GM12878 (cell line): Measurements from ENCODE around the gene MAP4K5. TPM values are rescaled to one million over a fixed set of nuclear protein-coding genes. Genes with fewer than 3 reads are reported as not detected.

ENCODE experiments used
- ATAC-seq: fragments of 200-7000 bp; cut with Tn5 transposase; 3 replicates; pipeline ENCODE4 v1.9.1; 2020; ENCODE audit warnings: mild to moderate bottlenecking, moderate library complexity
- BruUV-seq: library from RNA; stranded (reverse); fragments of 400-500 nt; replicated peaks from 2 replicates; lab custom pipeline; 2021; lab: Mats Ljungman, UMichigan
- CTCF ChIA-PET: fragments of 300-600 bp; sonication (Branson Sonifier 250); formaldehyde crosslinking; extraction: SDS; loops from one replicate; lab custom pipeline; 2021; ENCODE audit warnings: inconsistent platforms; lab: Yijun Ruan, JAX
- POLR2A ChIA-PET: fragments of 350-600 bp; formaldehyde crosslinking; extraction: SDS; loops from one replicate; lab custom pipeline; 2021; ENCODE audit warnings: inconsistent platforms; lab: Charles Lee
- RAD21 ChIA-PET: fragments of 300-600 bp; sonication (Branson Sonifier 250); formaldehyde crosslinking; loops from one replicate; lab custom pipeline; 2023; ENCODE audit warnings: antibody characterized with exemption; ENCODE audit not compliant: unreplicated experiment; lab: Charles Lee
- SMC1A ChIA-PET: fragments of 300-600 bp; sonication (Branson Sonifier 250); formaldehyde crosslinking; loops from one replicate; lab custom pipeline; 2023; ENCODE audit not compliant: unreplicated experiment, uncharacterized antibody; lab: Charles Lee
- DNase-seq: peaks from one replicate; pipeline ENCODE4 v3.0.0-alpha.2; 2011; ENCODE audit warnings: low read depth, low spot score
- FAIRE-seq: peaks from 3 replicates; lab custom pipeline; 2011; peaks lifted over from hg19 to GRCh38; lab: Jason Lieb, UNC
- H2AFZ ChIP-seq: 2 replicates; pipeline ENCODE4 v1.6.0; 2011; ENCODE audit warnings: low read depth, low read length, control low read depth; ENCODE audit not compliant: control insufficient read depth
- H3K27ac ChIP-seq: 2 replicates; pipeline ENCODE4 v1.5.1; 2011; ENCODE audit warnings: control low read depth; ENCODE audit not compliant: control insufficient read depth, insufficient read depth
- H3K27me3 ChIP-seq, 2 experiments: replicated peaks in 1 of 2; 2 replicates each; pipeline versions ENCODE4 v1.6.0 to v1.6.1; 2011; ENCODE audit warnings: low read length in 1 of 2; ENCODE audit not compliant: control insufficient read depth in 2 of 2, insufficient read depth in 2 of 2
- H3K36me3 ChIP-seq, 2 experiments: 2 replicates each; pipeline ENCODE4 v1.5.1; 2011; ENCODE audit warnings: low read length in 1 of 2; ENCODE audit not compliant: control insufficient read depth in 2 of 2, insufficient read depth in 2 of 2
- H3K4me1 ChIP-seq: 2 replicates; pipeline ENCODE4 v1.6.1; 2011; ENCODE audit warnings: mild to moderate bottlenecking, low read length, moderate library complexity, mixed read lengths; ENCODE audit not compliant: control insufficient read depth, insufficient read depth
- H3K4me2 ChIP-seq: 2 replicates; pipeline ENCODE4 v1.6.0; 2011; ENCODE audit warnings: control low read depth; ENCODE audit not compliant: control insufficient read depth, insufficient read depth
- H3K4me3 ChIP-seq: fragments of 200-600 bp; sonication (generic); 2 replicates; pipeline ENCODE4 v1.5.1; 2016
- H3K79me2 ChIP-seq: 2 replicates; pipeline ENCODE4 v1.6.0; 2011; ENCODE audit warnings: low read length; ENCODE audit not compliant: control insufficient read depth, insufficient read depth
- H3K9ac ChIP-seq: 2 replicates; pipeline ENCODE4 v1.8.0; 2011; ENCODE audit warnings: low read length, control low read depth, mixed read lengths; ENCODE audit not compliant: control insufficient read depth, insufficient read depth
- H3K9me3 ChIP-seq: replicated peaks from 3 replicates; pipeline ENCODE4 v1.5.1; 2011; ENCODE audit warnings: mild to moderate bottlenecking, low read length; ENCODE audit not compliant: control insufficient read depth, insufficient read depth
- H4K20me1 ChIP-seq: 2 replicates; pipeline ENCODE4 v1.6.0; 2011; ENCODE audit not compliant: control insufficient read depth, insufficient read depth
- MYB ChIP-seq: fragments of 150-350 bp; IDR thresholded peaks from 2 replicates; pipeline ENCODE4 v1.6.1; 2014; ENCODE audit warnings: mild to moderate bottlenecking, low read depth, low read length, borderline replicate concordance
- PAX8 ChIP-seq: fragments of 450-650 bp; IDR thresholded peaks from 2 replicates; pipeline ENCODE4 v1.6.1; 2017; ENCODE audit warnings: mild to moderate bottlenecking, moderate library complexity
- PML ChIP-seq: IDR thresholded peaks from 2 replicates; pipeline ENCODE4 v1.6.1; 2012; ENCODE audit warnings: low read length, inconsistent platforms
- WRNIP1 ChIP-seq: IDR thresholded peaks from 2 replicates; pipeline ENCODE4 v1.6.1; 2011; ENCODE audit warnings: low read depth, low read length, improper control_type of control experiment, borderline replicate concordance
- WGBS: methylation state at CpG from one replicate; pipeline ENCODE4 v1.1.6; 2016; ENCODE audit warnings: low lambda C conversion rate; ENCODE audit not compliant: insufficient replicate concordance, insufficient coverage; ENCODE audit errors: missing lambda C conversion rate; 5-methylcytosine and 5-hydroxymethylcytosine counted together
- in situ Hi-C: fragments of 300-500 bp; cut with MboI; formaldehyde crosslinking; loops from 9 replicates; pipeline ENCODE4 v1.14.3; 2018; ENCODE audit warnings: mixed read lengths
- intact Hi-C: fragments of 100-400 bp; cut with micrococcal nuclease; formaldehyde crosslinking; loops from one replicate; pipeline ENCODE4 v1.14.2; 2022; ENCODE audit not compliant: unreplicated experiment
- polyA plus RNA-seq, 11 experiments: library from polyadenylated mRNA; depleted of rRNA in 4 of 11; unstranded in 6 of 11; stranded (reverse) in 5 of 11; fragments of >200 nt; fragmentation: Nextera tagmentation in 4 of 11; fragmentation: Illumina TruSeq in 1 of 11; extraction: Ambion mirVana in 4 of 11; extraction: Trizol in 1 of 11; gene quantifications; 1 replicate in 1 of 11; 2 replicates in 10 of 11; pipeline versions ENCODE4 v1.2.1 to v1.2.3, GENCODE V29; 2011 to 2016; ENCODE audit warnings: inconsistent platforms in 2 of 11, missing spikeins in 2 of 11, low read depth in 1 of 11
- total RNA-seq, 4 experiments: library from RNA; depleted of rRNA in 3 of 4; stranded (reverse); fragments of >200 nt in 3 of 4; fragmentation: Illumina TruSeq in 1 of 4; extraction: Trizol in 1 of 4; gene quantifications; 2 replicates each; pipeline versions ENCODE4 v1.2.1 to v1.2.3, GENCODE V29; 2013 to 2021
- TF ChIP-seq, protein P1 (sequence below): IDR thresholded peaks from 2 replicates; pipeline ENCODE4 v1.6.1; 2011; ENCODE audit warnings: low read depth, low read length, improper control_type of control experiment, borderline replicate concordance

The MAP4K5 gene
- total and polyA plus RNA-seq, 10 of the 15 experiments (the other 5 are each of a cell fraction or from before 2014, with no cell fraction given), result 9.1 to 41.3 (median 30.1) TPM

DNA sequence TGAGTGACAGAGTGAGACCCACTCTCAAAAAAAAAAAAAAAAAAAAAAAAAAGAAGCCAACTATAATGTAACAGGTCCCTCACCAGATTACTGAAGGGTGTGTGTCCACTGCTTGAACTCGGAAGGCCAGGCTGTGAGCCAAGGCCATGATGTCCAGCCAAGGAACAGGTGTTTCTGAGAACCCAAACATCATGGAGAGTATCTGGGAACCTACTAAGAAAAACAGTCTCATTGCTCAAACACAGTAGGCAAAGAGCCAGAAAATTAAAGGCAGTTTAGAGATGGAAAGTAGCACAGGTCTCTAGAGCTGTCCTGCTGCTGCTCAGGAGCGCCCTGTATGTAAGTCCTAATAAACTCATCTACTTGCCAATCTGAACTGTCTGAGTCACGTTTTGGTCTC lies 12.5 kb upstream of the MAP4K5 start:
- ChIA-PET CTCF (interaction anchor here (1.3 to 1.8 kb wide), 4 partner anchors 54 to 232 kb away, joined by 4 to 6 read pairs (median 5); no protein-coding TSS in a partner anchor), RAD21 (interaction anchor here (0.7 to 1.4 kb wide), 3 partner anchors 75 to 229 kb away, joined by 3 to 5 read pairs (median 5); no protein-coding TSS in a partner anchor), SMC1A (interaction anchor here (0.5 to 0.9 kb wide), 4 partner anchors 15 to 611 kb away, joined by 3 read pairs; partner anchors contain the start of gene ATL1), POLR2A (interaction anchor here (0.6 kb wide), 1 partner anchor 243 kb away, joined by 3 read pairs; no protein-coding TSS in a partner anchor)
- FAIRE-seq (no peak), DNase-seq (no peak), ATAC-seq (no peak)
- Histone ChIP-seq H3K4me2 (no peak overlapping the region), H3K36me3 (no peaks in the 10 kb centered on the region), H3K4me3 (no peak overlapping the region), H4K20me1 (no peaks in the 10 kb centered on the region), H3K27ac (no peak overlapping the region), H2AFZ (no peak overlapping the region), H3K79me2 (no peaks in the 10 kb centered on the region), H3K9ac (no peak overlapping the region), H3K27me3 (no peaks in the 10 kb centered on the region), H3K9me3 (no peaks in the 10 kb centered on the region), H3K4me1 (peaks cover 3% of the 10 kb centered on the region; the same call in 1 of the 2 replicates)
- in situ Hi-C loops, result loop anchor here (5.0 kb wide), 1 partner anchor 227 kb away; no protein-coding TSS in a partner anchor
- intact Hi-C loops, result loop anchor here (5.0 kb wide), 1 partner anchor 317 kb away; no protein-coding TSS in a partner anchor
- no TSS peak for BruUV-seq
- WGBS, result 58% methylated on average over 3 of the region's 3 CpGs
- TF ChIP-seq PML, result no peak
- no peak for TF ChIP-seq MYB
- TF ChIP-seq, protein P1, sequence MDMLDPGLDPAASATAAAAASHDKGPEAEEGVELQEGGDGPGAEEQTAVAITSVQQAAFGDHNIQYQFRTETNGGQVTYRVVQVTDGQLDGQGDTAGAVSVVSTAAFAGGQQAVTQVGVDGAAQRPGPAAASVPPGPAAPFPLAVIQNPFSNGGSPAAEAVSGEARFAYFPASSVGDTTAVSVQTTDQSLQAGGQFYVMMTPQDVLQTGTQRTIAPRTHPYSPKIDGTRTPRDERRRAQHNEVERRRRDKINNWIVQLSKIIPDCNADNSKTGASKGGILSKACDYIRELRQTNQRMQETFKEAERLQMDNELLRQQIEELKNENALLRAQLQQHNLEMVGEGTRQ, result no peak
- TF ChIP-seq WRNIP1, result no peak
- TF ChIP-seq PAX8, result no peak
